OCI-LY1 (cell line): ENCODE data around the gene AP2A2.

Experiments
- CTCF ChIP-seq: fragments of 200-600 bp; sonication (generic), shearing (Covaris generic); IDR thresholded peaks from 2 replicates; pipeline ENCODE4 v1.5.1; 2017; ENCODE audit warnings: mild to moderate bottlenecking, antibody characterized with exemption, low read length, moderate library complexity, mixed read lengths
- EZH2 ChIP-seq: fragments of 200-600 bp; sonication (generic), shearing (Covaris generic); IDR thresholded peaks from 2 replicates; pipeline ENCODE4 v1.8.0; 2017; ENCODE audit warnings: borderline replicate concordance, mixed run types, mild to moderate bottlenecking, antibody characterized with exemption, low read length, moderate library complexity, mixed read lengths

DNA sequence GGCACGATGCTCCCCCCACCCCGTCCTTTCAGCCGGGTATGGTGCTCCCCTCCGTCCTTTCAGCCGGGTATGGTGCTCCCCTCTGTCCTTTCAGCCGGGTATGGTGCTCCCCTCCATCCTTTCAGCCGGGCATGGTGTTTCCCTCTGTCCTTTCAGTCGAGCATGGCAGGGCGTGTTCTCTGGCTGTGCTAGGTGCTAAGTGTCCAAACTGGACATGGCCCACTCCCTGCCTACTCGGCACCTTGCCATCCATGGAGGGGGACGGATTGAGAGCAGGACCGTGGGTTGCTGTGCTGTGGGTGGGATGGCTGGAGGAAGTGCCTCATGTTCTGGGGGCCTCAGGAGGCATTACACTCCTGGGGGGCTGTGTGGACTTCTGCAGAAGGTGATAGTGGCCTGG, 65.4 kb downstream of the AP2A2 start:
- TF ChIP-seq CTCF (no peak), EZH2 (no peak)
